Liver (tissue), 3 donors: Measurements from ENCODE around the gene CIAO3.

ENCODE experiments used
- ATF3 ChIP-seq: IDR thresholded peaks from 2 replicates; pipeline ENCODE4 v1.6.1; 2016; ENCODE audit warnings: antibody characterized with exemption
- CTCF ChIP-seq: fragments of 150-350 bp; IDR thresholded peaks from 2 replicates; pipeline ENCODE4 v1.5.1; 2017; ENCODE audit warnings: improper control_type of control experiment, low read depth, low read length; ENCODE audit not compliant: missing input control
- EGR1 ChIP-seq, 2 donors: IDR thresholded peaks; 2 replicates each; pipeline ENCODE4 v1.6.1; 2016 to 2018; ENCODE audit warnings: antibody characterized with exemption in 2 of 2, low read depth in 2 of 2
- FOXA1 ChIP-seq: IDR thresholded peaks from 2 replicates; pipeline ENCODE4 v1.6.1; 2016; ENCODE audit warnings: antibody characterized with exemption
- FOXA2 ChIP-seq: IDR thresholded peaks from 2 replicates; pipeline ENCODE4 v1.6.1; 2016; ENCODE audit warnings: antibody characterized with exemption
- JUND ChIP-seq, 2 donors: IDR thresholded peaks; 2 replicates each; pipeline ENCODE4 v1.6.1; 2016; ENCODE audit warnings: antibody characterized with exemption in 2 of 2
- MAX ChIP-seq: IDR thresholded peaks from 2 replicates; pipeline ENCODE4 v1.6.1; 2016; ENCODE audit warnings: antibody characterized with exemption
- RAD21 ChIP-seq, 2 donors: IDR thresholded peaks; 2 replicates each; pipeline ENCODE4 v1.6.1; 2016; ENCODE audit warnings: antibody characterized with exemption in 2 of 2, mild to moderate bottlenecking in 2 of 2
- REST ChIP-seq: IDR thresholded peaks from 2 replicates; pipeline ENCODE4 v1.6.1; 2016; ENCODE audit warnings: antibody characterized with exemption, mild to moderate bottlenecking
- RXRA ChIP-seq, 2 donors: IDR thresholded peaks; 2 replicates each; pipeline ENCODE4 v1.6.1; 2017 to 2018; ENCODE audit warnings: antibody characterized with exemption in 2 of 2, mild to moderate bottlenecking in 1 of 2
- TAF1 ChIP-seq: conservative IDR thresholded peaks from 2 replicates; pipeline ENCODE4 v1.6.1; 2016; ENCODE audit warnings: antibody characterized with exemption, mild to moderate bottlenecking
- YY1 ChIP-seq: IDR thresholded peaks from 2 replicates; pipeline ENCODE4 v1.6.1; 2016; ENCODE audit warnings: antibody characterized with exemption, mild to moderate bottlenecking
- donor health status: healthy.
- donor health status: healthy.

GRCh38 chr16:764848-765487, 24.2 kb upstream of the CIAO3 start:
- TF ChIP-seq ATF3 (no peak), CTCF (no peak), FOXA1 (no peak), REST (no peak), JUND (IDR thresholded peaks at IDR 0.05) (no peak), TAF1 (no peak), FOXA2 (no peak), YY1 (no peak), EGR1 (IDR thresholded peaks at IDR 0.05; ENCODE audit: low read depth in 2 of 2) (no peak), RAD21 (IDR thresholded peaks at IDR 0.05) (no peak), MAX (no peak), RXRA (IDR thresholded peaks at IDR 0.05) (no peak)
